Fibroblast of gingiva (primary cell): ENCODE measurements around the gene SPNS2.

Source experiments
- DNase-seq: peaks from one replicate; pipeline ENCODE4 v3.0.0-alpha.2; 2011; ENCODE audit warnings: low read depth

Gene SPNS2

DNA sequence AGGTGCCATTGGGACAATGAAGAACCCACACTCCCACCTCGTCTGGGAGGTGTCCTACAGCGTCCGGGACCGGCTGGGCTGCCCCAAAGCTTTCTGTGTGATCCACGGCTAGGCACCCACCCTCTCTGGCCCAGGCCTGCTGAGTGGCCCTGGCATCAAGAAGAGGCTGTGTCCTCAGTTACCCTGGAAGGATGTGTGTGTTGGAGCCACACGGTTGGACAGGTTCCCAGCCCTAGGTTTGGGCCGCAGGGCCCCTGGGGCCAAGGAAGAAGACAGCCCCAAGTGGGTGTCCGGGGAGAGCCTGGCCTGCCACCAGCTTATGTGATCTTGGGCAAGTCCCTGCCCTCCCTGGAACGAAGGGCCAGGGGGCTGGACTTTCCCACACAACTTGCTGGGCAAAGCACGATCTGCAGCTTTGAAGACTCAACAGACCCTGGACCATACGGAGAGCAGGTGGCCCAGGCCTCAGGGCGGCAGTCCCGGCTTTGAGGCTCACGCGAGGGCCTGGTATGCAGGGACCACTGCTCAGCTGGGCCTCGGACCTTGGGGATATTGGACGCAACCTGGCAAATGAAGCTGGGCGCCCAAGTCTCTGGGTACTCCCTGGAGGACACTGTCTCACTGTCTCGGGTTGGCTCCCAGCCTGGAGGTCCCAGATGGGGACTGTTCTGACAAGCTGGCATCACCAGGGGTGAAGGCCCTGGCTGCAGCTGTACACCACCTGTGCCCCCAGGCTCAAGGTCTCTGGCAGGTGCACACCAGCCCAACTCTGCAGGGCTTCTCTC lies 39.0 kb downstream of the SPNS2 start:
- no peak for DNase-seq

DNA sequence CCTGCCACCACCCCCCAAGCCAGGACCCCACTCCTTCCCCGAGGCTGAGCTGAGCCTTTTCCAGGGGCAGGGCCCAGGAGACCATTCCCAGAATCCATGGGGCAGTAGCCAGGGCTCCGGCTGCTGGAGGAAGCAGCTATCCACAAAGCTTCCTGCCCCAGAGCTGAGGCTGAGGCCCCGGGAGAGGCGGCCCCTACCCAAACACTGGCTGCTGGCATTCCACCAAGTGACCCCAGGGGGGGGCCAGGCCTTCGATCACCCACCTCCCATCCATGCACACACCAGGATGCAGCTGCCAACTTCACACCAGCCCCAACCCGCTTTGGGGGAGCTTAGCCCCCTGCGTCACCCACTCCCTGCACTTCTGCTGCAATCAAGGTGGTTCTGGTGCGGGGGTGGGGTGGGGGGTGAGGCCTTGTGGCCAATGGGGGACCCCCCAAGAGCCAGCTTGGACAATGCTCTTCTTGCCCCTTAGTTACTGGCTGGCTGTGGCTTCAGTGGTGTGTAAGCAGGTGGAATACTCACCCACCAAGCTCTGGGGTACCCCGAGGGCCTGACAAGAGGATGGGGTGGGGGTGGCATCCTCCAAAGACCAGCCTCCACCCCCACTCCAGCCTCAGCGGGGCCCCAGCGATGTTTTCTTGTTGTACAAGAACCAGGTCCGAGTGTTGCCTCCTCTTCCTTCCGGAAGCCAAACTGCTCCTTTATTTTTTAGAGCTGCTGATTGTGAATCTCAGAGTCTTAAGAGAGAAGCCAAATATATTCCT lies 39.7 kb downstream of the SPNS2 start:
- DNase-seq: no peak

DNA sequence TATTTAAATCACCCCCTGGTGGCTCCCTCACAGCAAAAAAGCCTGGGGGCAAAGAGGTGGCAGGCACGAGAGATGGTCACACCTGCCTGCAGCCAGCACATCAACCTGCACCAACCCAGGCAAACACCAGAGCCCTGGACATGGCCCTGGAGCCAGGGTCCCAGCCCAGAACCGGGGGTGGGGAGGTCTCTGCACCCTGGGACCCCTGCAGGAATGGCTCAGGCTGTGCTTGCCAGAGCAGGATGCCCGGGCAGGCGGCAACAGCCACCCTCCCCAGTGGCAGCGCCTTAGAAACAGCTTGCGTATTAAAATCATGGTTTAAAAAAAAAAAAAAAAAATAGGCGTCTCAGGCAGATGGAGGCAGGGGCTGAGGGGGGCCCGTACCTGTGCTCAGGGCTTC lies 40.3 kb downstream of the SPNS2 start:
- DNase-seq: no peak

DNA sequence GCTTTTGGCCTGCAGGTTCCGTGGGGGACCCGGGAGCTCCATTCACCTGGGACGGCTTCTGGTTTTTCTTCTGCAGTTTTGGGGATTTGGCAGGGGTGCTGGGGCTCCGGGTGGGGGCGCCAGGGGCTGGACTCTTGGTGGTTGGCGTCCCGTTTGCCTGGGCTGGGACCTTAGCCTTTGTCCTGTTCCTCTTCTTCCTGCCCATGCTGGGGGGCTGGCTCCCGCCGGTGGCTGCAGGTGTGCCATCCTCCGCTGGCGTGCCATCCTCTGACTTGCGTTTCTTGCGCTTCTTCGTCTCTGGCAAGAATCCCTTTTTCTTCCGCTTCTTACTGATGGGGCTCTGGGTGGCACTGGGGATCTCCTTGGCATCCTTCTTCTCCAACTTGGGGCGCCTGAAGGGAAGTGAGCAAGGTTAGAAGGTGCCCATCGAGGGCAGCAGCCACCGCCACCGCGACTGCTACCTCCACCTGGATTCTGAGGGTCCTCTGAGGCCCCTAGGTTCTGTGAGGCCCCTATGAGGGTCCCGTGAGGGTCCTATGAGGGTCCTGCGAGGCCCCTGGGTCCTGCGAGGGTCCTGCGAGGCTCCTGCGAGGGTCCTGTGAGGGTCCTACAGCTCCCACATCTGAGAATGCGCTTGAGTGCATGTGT lies 41.0 kb downstream of the SPNS2 start:
- no peak for DNase-seq

DNA sequence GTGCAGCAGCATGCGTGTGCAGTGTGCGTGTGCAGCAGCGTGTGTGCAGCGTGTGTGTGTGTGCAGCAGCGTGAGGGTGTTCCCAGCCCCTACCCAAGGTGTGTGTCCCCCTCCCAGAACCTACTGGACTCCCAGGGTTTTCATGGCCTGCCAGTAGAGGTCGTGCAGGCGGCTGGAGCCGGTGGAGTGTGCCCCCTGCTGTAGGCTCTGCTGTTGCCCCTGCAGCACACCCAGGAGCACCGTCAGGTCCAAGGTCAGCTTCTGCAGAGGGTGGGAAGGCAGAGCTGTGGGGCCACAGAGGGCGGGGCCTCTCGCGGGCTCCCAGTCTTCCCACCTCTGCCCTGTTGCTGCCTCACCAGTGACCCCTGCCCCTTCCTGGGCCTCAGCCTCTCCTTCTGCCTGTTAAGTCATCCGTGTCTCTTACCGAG lies 41.6 kb downstream of the SPNS2 start:
- no peak for DNase-seq

DNA sequence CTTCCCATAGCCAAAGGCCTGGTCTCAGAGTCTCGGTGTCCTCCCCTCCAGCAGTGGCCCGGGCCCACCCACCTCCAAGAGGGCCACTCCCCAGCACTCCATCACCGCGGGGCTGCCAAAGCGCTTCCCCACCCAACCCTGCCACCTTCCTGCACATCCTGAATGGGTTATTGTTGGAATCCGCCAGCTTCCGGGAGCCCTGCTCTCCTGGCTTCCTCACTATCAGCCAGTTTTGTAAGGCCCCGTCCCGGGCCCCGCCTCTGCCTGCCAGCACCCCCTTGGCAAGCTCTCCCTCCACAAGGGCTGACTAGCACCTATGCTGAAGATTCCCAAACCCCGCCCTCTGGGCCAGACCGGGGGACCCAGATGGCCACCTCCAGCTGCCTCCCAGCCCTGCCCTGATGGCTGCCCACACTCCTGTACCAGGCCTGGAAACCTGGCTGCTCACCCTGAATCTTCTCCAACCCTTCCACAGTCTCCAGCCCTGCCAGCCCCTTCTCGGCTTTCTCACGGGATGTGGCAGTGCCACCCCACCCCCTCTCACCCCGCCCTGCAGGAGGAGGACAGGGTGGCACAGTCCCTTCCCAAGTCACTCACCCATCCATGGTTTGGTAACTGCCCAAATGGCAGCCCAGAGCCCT lies 42.1 kb downstream of the SPNS2 start:
- DNase-seq: no peak

DNA sequence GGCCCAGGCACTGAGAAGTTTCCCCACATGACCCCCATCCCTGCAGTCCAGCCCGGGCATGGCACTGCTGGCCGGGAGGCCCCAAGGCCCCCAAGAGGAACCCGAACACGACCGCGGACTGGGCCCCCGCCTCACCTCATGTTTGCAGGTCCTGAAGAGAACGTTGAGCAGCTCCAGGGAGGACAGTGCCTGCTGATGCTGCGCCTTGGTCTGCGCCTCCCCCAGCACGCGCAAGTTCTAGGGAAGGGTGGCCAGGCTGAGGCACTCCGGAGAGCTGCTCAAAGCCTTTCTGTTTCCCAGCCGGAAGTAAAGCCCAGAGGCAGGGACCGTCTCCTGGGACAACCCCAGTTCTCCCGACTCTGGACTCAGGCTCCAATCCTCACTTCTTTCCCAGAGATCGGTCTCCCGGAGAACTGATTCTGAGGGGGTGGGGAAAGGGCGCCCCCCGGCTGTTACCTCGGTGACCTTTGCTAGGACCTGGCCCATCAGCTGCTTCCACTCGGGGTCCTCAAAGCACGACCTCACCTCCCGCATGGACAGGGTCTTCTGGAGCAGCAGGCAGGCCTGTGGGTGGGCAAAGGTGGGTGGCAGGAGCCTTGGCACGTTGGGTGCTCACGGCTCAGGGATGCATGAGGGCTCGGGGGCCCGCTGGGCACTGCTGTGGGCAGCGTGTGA lies 42.8 kb downstream of the SPNS2 start:
- no peak for DNase-seq

DNA sequence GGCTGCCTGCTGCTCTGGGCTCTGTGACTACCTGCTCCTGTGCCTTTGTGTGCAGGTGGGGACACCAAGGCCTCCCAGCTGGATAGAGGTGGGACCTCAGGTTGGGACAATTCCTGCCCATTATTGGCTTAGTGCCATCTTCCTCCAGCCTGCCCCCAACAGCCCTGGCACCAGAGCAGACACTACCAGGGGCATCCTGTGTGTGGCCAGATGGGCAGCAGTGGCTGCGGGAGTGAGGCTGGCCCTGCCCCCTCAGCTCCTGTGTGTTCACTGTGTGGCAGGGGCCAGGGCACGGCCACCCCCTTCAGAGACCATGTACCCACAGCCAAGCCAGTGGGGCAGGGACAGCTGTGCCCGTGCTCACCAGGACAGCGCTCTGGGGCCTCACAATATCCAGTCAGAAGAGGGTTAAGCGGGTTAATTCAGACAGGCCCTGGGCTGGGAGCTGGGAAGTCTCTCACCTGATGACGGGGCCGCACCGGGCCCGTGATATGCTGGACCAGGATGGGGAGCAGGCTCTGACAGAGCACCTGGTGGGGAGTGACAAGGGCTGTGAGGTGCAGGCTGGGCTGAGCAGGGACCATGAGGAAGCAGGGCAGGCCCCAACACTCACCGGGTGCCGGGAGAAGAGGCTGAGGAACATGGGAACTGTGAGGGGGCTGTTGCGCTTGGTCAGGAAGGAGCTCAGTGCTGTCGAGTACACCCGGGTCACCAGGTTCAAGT lies 43.5 kb downstream of the SPNS2 start:
- DNase-seq: no peak

DNA sequence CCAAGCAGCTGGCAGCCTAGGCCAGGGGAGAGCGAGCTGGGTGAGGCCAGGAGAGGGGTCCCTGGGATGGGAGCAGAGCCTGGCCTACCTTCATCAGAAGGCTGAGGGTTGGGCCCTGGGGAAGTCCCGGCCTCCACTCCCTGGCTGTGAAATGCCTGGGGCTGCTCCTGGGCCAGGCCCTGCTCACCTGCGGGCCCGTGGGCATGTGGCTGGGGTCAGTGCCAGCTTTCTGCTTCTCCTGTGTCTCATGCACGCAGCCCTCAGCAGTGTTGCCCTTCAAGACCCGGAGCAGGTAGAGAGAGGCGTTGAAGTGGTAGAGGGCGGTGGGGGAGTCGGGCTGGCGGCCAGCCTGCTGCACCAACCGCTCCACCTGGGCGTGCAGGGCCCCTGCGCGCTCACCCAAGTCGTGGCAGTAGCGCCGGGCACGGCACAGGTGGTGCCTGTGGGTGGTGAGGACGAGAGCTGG lies 44.1 kb downstream of the SPNS2 start:
- no peak for DNase-seq

DNA sequence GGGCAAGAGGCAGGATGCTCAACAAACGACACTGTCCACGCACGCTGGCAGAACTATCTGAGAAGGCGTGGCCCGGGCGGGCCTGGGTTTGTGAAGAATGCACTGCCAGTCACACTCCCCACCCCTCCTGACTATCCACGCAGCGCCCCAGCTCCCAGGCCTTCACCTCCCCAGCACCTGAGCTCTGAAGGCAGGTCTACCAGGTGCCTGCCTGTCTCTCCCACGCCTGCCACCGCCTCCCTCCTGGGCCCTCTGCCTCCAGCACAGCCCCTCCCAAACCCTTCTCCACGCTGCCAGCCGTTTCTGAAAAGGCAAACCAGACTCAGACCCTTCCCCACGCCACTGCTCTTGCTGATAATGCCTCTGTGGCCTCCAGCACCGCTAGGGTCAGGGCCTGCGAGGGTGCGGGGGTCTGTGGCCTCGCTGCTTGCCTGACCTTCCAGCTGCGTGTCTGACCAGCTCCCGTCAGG lies 44.9 kb downstream of the SPNS2 start:
- DNase-seq: no peak

DNA sequence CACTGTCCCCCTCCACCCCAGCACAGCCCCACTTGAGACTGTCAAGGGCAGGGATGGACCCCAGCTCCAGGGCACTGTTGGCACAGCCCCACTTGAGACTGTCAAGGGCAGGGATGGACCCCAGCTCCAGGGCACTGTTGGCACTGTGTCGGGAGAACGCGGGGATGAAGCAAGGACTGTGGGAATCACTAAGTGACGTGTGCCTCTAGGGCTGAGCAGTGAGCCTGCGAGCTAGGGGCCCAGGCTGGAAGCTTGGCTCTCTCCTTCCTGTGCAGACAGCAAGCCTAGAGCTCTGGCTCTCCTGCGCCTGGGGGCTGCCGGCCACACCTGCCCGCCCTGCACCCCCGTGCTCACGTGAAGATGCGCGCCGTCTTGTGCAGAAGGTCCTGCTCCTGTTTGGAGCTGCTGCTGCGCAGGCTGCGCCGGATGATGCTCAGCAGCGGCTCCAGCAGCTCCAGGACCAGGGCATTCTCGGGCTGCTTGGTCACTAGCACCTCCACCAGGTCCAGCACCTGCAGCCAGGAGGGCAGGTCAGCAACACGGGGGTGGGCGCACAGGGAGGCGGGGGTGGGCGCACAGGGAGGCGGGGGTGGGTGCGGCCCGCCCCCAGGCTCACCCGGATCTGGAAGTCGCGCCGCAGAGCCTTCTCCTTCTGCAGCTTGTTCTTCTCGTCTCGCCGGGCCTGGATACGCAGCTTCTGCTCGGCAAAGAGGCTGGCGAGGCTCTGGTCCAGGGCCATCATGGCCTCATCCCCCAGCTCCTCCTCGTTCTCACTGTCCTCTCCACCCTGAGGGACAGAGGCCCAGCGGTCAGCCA lies 45.7 kb downstream of the SPNS2 start:
- no peak for DNase-seq

DNA sequence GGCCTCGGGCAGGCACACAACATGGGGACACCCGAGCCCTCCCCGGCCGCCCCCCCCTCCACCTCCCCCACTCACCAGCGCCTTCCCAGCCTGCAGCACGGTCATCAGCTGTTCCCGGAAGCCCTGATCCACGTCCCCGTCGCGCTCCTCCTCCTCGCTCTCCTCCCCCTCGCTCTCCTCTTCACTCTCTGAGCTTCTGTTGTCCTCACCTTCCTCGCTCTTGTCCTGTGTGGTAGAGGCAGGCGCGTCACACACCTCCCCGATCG lies 46.2 kb downstream of the SPNS2 start:
- no peak for DNase-seq

DNA sequence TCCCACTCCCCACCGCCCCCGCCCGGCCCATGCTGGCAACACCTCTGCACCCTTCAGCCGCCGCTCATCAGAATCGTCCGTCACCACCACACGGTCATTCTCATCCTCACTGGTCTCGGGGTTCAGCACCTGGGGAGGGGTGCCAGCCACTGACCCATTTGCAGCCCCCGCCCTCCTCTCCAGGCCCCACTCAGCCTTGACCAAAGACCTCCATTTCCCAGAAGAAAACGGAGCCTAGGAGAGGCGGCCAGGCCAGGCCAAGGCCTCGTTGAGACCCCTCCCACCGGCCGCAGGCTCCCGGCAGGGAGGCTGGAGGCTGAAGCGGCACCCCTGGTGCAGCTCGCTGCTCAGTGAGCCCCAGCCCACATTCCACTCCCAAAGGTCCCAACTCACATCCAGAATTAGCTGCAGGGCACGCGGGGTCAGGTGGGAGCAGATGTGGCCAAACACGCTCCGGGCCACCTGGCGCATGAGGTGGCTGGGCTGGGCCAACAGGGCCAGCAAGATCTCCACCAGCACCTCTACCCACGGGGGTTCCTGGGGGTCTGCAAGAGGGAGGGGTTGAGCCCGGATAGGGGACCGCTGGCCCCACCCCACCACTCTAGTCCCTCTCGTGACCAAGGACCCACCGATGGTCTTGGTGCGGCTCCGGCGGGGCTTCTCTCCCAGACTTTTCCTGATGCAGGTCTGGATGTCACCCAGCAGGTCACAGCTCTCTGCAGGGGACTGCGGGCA lies 46.7 kb downstream of the SPNS2 start:
- no peak for DNase-seq

DNA sequence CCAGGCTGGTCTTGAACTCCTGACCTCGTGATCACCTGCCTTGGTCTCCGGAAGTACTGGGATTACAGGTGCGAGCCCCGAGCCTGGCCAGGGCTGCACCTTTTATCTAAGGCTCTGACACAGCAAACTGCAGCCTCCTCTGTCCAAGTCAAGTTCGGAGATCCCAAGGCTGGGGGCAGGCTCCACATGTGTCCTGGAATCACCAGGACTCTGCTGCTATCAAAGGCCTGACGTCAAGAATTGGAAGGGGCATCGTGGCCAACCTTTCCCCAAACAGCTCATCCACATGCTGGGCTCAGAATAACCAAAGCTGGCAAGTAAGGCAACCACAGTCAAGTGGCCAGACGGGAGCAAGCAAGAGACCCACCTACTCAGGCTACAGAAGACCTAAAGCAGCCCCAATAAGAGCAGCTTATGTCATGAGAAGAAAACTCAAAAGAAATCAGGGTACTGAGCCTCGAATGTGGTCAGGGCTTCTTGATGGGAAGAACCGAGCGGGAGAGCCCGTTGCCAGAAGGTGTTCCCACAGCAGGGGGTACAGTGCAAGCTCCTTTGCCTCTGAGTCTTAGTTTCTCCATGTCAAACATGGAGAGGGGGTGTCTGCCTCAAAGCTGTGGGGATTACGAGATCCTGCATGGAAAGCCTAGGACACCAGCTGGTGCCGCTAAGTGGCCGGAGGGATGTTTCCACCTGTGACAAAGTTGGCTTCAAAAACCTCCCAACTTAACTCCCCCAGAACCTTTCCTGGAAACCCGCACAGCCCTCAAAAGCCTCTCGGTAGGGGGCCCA lies 48.6 kb downstream of the SPNS2 start:
- no peak for DNase-seq

DNA sequence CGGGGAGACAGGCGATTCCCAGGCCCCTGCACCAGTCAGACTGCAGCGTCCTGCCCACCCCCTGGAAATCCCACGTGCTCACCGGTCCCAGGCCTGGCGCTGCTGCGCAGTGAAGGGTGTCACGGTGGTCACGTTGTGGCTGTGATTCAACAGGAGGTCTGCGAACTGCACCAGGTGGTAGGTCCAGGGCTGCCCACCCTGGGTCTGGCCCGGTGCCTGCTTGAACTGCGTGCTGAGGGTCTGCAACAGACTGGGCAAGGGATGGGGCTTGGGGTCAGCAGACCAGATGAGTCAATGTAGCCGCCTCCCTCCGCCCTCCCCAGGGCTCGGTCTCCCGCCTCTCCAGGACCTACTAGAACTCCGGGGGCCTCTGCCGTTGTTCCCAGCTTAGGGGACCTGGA lies 49.4 kb downstream of the SPNS2 start:
- no peak for DNase-seq

DNA sequence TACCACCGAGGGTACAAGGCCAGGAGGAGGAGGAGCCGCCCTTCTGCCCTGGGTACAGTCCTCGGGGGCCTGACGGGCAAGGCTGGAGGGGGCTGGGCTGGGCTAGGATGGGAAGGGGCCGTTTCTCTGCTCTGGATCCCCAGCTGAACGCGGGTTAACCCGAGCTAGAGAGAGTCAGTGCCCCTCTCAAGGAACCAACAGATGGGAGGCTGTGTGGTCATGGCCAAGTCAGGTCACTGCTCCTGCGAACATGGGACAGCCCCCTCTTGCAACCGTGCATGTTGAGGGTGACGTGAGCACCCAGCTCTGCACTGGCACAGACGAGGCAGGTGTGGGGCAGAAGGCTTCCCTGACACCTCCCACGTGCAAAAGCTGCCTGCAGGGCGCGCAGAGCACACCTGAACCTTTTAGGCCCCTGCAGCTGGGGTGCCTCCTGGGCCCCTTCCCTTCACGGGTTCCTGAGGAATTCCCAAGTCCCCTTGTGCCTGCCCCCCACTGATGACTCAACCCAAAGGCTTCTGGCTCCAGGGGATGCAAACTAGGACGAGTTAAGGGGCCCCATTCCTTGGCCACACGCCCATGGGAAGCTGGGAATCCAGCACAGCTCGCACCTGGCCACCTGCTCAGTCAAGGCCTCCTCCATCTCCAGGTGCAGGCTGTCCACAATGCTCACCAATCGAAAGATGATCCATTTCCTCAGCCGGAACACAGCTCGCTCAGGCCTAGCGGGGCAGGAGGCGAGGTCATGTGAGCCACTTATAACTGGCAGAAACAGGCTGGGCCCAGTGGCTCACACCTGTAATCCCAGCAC lies 50.2 kb downstream of the SPNS2 start:
- no peak for DNase-seq

DNA sequence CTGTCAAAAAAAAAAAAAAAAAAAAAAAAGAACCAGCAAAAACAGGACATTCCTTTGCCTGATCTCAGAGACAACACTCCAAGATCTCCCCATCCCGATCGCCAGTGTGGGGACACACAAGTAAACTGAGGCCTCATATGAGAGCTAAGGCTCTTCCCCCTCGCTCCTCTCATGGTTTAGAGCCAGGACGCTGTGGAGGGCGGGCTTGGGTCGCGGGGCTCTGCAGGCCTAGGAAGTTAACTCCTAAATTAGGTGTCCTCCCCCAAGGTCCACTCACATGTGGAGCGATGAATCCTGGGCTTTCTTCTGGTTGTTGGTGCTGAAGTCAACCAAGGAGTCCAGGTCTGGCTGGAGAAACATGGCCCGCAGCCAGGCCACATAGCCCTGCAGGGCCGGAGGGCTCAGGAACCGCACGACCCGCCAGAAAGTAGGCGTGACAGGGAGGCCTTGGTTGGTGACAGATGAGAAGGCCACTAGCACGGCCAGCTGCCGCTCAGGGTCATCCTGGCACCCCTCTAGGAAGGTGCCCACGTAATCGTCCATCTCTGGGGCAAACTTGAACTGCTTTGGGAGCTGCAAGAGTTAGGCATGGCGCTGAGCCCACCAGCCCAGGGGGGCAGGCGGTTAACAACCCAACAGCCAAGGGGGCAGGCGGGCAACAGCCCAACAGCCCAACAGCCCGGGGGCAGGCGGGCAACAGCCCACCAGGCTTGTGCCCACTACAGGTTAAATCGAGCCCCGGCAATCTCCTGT lies 51.3 kb downstream of the SPNS2 start:
- no peak for DNase-seq
